Thyroid gland (tissue), 4 donors: ENCODE measurements around the gene EHD4.

Source experiments
- POLR2A ChIP-seq, 2 donors: fragments of 450-650 bp; IDR thresholded peaks; one replicate each; pipeline ENCODE4 v1.6.1; 2017; ENCODE audit warnings: antibody characterized with exemption in 2 of 2, mild to moderate bottlenecking in 2 of 2, moderate library complexity in 1 of 2
- TF ChIP-seq, protein P1 (sequence below), 6 experiments: fragments of 200-600 bp in 3 of 6; fragments of 450-650 bp in 3 of 6; sonication (generic) in 3 of 6; IDR thresholded peaks; one replicate each; pipeline ENCODE4 v1.5.1; 2016 to 2019; ENCODE audit warnings: antibody characterized with exemption in 6 of 6, mild to moderate bottlenecking in 2 of 6, inconsistent platforms in 1 of 6, moderate library complexity in 1 of 6

DNA sequence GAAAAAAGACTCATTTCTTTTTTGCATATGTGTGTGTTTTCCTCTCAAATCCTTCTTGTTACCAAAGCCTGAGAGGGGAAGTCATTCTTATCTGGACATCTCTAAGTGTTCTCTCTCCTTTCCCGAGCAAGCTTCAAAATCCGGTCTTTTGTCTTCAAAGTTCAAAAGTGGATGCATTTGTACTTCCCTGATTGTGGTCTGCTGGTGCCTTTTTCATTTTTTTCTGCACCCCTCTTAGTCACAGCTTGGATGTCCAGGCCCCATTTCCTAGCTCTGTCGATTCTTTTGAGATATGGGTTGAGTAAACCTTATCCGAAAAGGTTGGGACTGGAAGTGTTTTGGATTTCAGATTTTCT, 34.8 kb downstream of the EHD4 start:
- TF ChIP-seq, protein P1, sequence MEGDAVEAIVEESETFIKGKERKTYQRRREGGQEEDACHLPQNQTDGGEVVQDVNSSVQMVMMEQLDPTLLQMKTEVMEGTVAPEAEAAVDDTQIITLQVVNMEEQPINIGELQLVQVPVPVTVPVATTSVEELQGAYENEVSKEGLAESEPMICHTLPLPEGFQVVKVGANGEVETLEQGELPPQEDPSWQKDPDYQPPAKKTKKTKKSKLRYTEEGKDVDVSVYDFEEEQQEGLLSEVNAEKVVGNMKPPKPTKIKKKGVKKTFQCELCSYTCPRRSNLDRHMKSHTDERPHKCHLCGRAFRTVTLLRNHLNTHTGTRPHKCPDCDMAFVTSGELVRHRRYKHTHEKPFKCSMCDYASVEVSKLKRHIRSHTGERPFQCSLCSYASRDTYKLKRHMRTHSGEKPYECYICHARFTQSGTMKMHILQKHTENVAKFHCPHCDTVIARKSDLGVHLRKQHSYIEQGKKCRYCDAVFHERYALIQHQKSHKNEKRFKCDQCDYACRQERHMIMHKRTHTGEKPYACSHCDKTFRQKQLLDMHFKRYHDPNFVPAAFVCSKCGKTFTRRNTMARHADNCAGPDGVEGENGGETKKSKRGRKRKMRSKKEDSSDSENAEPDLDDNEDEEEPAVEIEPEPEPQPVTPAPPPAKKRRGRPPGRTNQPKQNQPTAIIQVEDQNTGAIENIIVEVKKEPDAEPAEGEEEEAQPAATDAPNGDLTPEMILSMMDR (IDR thresholded peaks at IDR 0.05), result no peak
- TF ChIP-seq POLR2A (IDR thresholded peaks at IDR 0.05), result no peak
